AG10803 (cell line): ENCODE results near the gene LRWD1.
"Not testable (repeated sequence)": the region's sequence is repeated elsewhere in the genome, so short reads cannot be mapped to it uniquely, and the experiment has no call there.

Experiments
- DNase-seq: peaks from one replicate; pipeline ENCODE4 v3.0.0; 2010; ENCODE audit warnings: low read depth
- H3K4me3 ChIP-seq: 2 replicates; pipeline ENCODE4 v1.5.1; 2011; ENCODE audit warnings: mild to moderate bottlenecking, low read length, control low read depth
- CTCF ChIP-seq: conservative IDR thresholded peaks from 2 replicates; pipeline ENCODE4 v1.5.1; 2011; ENCODE audit warnings: mild to moderate bottlenecking, low read length, control low read depth, inconsistent platforms

Gene LRWD1

GRCh38 chr7:102452451-102452850, 12.3 kb upstream of the LRWD1 start:
- TF ChIP-seq CTCF: no peak
- DNase-seq: no peak
- H3K4me3 ChIP-seq: no peak overlapping the region

GRCh38 chr7:102453319-102453718, 11.5 kb upstream of the LRWD1 start:
- H3K4me3 ChIP-seq: no peak overlapping the region
- no peak for DNase-seq
- TF ChIP-seq CTCF: no peak

- H3K4me3 ChIP-seq: no peak overlapping the region
- no peak for DNase-seq
- TF ChIP-seq CTCF: no peak
Observed at GRCh38 chr7:102454468-102454867, 10.3 kb upstream of the LRWD1 start.

- not testable (repeated sequence) for H3K4me3 ChIP-seq, DNase-seq
Observed at GRCh38 chr7:102454932-102455331, 9.9 kb upstream of the LRWD1 start.

- TF ChIP-seq CTCF: no peak
- H3K4me3 ChIP-seq: no peak overlapping the region
- no peak for DNase-seq
Observed at GRCh38 chr7:102455596-102455995, 9.2 kb upstream of the LRWD1 start.

GRCh38 chr7:102456327-102456726, 8.5 kb upstream of the LRWD1 start:
- no peak for DNase-seq
- TF ChIP-seq CTCF: no peak
- H3K4me3 ChIP-seq: no peak overlapping the region

- no peak for DNase-seq
- no peak for TF ChIP-seq CTCF
- H3K4me3 ChIP-seq: no peak overlapping the region
Observed at GRCh38 chr7:102457352-102457924, 7.3 kb upstream of the LRWD1 start.
